Middle frontal gyrus (tissue), 1 donor: ENCODE results near the gene RINL.
A peak's percentile ranks its signal among the peaks of the same experiment; 100 is the strongest.

Experiments
- DNase-seq: peaks from one replicate; pipeline ENCODE4 v3.0.0-alpha.2; 2015; ENCODE audit warnings: low spot score; ENCODE audit errors: extremely low spot score

Gene RINL

DNA sequence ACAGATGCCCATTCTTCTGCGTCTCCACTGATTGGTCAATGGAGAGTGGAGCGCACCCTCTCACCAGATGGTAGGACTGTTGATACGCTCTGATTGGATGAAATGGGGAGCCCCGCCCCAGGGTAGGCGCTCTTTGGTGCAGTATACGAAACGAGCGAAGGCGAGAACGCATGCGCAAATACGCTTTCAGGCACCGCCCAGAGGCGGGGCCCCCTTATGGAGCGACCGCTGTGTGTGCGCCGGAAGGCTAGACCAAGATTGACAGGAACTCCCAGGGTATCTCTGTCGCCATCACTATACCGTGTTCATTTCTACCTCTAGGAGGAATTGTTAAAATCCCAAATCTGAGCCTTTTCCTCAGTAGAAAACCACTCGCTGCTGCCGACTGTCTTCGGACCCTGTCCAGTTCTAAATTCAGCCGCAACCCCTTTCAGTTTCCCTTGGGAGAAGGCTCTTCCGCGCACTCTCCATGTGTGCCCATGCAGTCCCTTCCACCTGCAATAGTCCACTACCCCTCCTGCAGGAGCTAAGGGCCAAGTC, 27.6 kb downstream of the RINL start:
- no peak for DNase-seq

GRCh38 chr19:38849860-38850435, 28.1 kb downstream of the RINL start, which contains the start of gene HNRNPL:
Gene HNRNPL, minus strand, starts transcription at chr19:38849986. Its CDS starts 20 bp downstream, at chr19:38849966.
- peak; percentile 100 for DNase-seq

GRCh38 chr19:38849147-38849859, 28.8 kb downstream of the RINL start:
- peak; percentile 90 for DNase-seq

- no peak for DNase-seq
Measured at GRCh38 chr19:38848299-38849146, 29.6 kb downstream of the RINL start.

- no peak for DNase-seq
Measured at GRCh38 chr19:38846097-38846496, 32.0 kb downstream of the RINL start.

GRCh38 chr19:38845374-38846024, 32.6 kb downstream of the RINL start:
- no peak for DNase-seq

DNA sequence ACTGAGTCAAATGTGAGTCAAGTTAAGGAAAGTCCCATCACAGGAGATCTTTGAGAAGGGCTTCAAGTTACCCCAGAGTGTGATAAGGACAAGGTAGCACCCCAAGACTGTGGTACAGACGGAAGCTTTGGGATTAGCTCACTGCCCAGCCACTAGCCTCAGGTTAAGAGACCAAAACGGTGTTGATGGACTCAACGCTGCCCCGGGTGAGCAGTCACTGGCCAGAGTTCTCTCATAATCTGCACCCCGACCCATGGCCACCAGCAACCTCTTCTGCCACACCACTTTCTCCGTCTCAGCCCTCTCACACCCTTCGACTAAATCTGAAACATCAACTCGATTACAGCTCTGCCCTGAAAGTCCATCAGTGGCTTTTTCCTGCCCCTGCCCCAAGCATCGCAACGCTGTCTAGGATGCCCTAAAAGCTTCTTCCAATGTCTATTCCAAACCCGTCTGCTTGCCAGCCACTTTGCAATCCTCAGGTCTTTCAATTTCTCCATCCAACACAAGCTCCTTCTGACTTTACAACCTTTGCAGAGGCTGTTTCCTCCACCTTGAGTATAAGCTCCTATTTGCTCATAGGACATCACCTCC, 33.9 kb downstream of the RINL start:
- no peak for DNase-seq

DNA sequence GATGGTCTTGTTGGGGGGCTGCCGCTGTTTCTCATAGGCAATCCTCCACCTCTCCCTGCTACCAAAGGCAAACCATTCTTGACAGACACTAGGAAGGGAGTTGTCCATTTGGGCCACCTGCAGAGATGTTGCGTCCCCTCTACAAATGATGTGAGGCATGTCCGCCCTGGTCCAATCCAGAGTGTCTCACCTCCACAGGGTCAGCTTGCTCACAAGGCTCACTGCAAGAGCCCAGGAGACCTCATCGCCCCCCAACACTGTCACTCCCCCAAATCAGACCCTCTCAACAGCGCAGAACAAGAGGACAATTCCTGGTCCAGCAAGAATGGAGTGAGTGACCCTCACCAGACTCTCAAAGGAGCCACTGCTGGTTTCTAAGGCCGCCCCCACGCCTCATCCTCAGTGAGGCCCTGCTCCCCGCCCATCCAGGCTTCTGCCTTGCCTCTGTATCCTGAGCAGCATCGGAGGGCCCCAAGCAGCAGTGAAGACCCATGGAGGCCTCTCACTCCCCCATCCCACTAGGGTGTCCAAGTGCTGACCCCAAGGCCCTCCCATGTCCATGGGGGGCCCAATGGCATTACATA, 34.8 kb downstream of the RINL start:
- no peak for DNase-seq

- no peak for DNase-seq
Measured at GRCh38 chr19:38842439-38843174, 35.5 kb downstream of the RINL start.

DNA sequence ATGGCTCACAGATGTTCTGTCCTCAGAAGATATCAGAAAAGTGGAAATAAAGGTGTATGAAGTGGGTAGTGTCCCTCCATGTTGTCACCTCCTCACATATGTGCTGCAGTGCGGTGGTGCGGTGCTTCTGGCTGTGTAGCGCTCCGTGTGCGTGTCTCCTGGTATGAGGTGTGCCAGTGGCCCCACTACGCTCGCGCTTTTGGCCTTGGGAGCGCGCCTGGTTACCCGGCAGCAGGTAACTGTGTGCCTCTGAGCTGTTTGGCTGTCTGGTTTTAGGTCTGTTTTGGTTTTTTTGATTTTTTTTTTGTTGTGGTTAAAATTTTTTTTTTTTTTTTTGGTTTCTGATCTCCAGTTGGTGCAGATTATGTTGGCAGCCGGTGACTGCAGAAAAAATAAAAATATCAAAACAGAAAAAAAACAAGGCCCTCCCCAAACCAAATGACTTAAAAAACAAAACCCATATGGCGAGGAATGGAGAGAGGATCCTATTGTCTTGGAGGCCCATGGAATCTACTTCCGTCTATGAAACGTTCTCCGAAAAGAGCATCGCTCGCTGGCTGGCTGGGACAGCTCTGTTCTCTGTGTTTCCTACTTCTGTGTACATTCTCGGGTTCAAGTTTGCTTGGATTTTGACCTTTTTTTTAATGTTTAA, 36.2 kb downstream of the RINL start:
- no peak for DNase-seq

GRCh38 chr19:38841180-38841766, 36.8 kb downstream of the RINL start:
- no peak for DNase-seq

GRCh38 chr19:38840583-38840968, 37.5 kb downstream of the RINL start:
- no peak for DNase-seq

GRCh38 chr19:38839816-38840582, 38.1 kb downstream of the RINL start:
- no peak for DNase-seq

GRCh38 chr19:38838986-38839761, 38.9 kb downstream of the RINL start:
- DNase-seq: no peak

DNA sequence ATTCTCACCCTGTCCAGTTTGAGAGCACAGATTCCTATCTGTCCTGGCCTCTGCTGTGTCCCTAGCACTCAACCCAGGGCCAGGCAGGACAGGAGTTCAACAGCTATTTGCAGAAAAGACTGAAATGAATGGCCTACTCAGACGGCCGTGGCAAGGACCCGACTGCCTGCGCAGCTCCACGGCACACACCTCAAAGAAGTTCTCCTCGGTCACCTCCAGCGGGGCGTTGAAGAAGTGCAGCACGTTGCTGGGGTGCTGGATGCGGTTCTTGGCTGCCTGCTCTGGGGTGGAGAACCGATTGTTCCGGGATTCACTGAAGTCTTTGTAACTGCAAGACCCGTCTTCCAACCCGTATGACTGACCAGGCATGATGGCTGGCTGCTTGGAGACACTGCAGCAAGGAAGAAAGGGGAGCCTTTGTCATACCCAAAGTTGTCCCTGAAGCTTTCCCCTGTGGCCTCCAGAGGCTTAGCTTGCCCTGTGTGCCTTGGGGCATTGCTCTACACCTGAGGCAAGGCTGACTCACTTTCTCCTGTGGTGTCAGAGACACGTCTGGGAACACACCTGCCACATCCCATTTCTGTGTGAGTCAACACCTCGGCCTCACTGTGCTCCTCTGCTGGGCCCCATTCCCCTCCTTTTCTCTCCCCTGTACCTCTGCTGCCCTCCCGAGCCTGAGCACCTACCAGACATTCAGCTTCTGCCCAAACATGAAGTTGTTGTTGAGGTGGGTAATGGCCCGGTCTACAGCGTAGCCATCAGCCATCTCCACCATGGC, 39.7 kb downstream of the RINL start:
- DNase-seq: no peak

GRCh38 chr19:38837656-38838121, 40.4 kb downstream of the RINL start:
- DNase-seq: no peak
